Measurements from ENCODE around the gene DNAI7. TPM values are rescaled to one million over a fixed set of nuclear protein-coding genes. Genes with fewer than 3 reads are reported as not detected.

Gene DNAI7
- total and polyA plus RNA-seq, 2 of the 13 experiments (the other 11 are each of a cell fraction or from before 2014, with no cell fraction given) = 0.04 to 0.25 TPM

DNA sequence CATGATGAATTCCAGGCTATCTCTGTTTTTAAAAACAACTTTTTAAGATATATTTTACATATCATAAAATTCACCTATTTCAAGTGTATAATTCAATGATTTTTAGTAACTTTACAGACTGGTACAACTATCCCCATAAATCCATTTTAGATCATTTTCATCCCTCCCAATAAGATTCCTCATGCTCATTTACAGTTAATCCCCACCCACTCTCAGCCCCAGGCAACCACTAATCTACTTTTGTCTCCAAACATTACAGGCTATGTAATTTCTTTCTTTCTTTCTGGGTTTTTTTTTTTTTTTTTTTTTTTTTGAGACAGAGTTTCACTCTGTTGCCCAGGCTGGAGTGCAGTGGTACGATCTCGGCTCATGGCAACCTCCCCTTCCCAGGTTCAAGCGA, 81.3 kb downstream of the DNAI7 start (continued):
- TF ChIP-seq ZNF331 (CRISPR knock-in tag; IDR thresholded peaks at IDR 0.05) (no peak), ZNF546 (CRISPR knock-in tag; conservative IDR thresholded peaks at IDR 0.05) (no peak)

DNA sequence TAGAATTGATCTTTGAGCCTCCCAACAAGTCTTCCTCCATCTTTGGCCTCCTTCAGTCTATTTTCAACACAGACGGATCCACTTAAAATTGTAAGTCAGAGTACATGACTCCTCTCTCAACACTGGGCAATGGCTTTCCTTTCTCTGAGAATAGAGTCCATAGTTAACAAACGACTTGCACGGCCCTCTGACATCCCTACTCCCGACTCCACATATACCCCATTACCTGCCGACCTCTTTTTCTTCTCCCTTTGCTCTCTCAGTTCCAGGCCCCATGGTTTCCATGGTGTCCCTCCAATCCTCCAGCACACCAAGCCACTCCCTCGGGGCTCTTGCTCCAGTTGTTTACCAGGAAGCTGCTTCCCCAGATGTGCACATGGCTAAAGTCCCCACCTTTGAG, 84.7 kb downstream of the DNAI7 start:
- FAIRE-seq = no peak
- CTCF ChIA-PET (ENCODE audit: low intra/inter-chr PET ratio, low total read pairs) = no interaction called here

More for the DNA sequence above, 84.7 kb downstream of the DNAI7 start:
- Histone ChIP-seq H2AFZ (ENCODE audit: low read length) (no peak overlapping the region), H3K4me3 (replicated peaks in 1 of 3; ENCODE audit: insufficient read depth in 1 of 3, low read depth in 2 of 3, low read length in 3 of 3) (no peak overlapping the region), H3K27ac (ENCODE audit: extremely low read length, insufficient read depth, low read length) (no peak overlapping the region), H3K36me3 (replicated peaks in 1 of 2; ENCODE audit: control insufficient read depth in 1 of 2, insufficient read depth in 2 of 2, low read length in 2 of 2) (no peaks in the 10 kb centered on the region), H3K9me3 (ENCODE audit: low read length) (no peaks in the 10 kb centered on the region), H3K4me2 (ENCODE audit: low read depth, low read length) (no peak overlapping the region), H3K79me2 (ENCODE audit: insufficient read depth, low read length) (no peaks in the 10 kb centered on the region), H3K27me3 (ENCODE audit: control insufficient read depth in 1 of 2, insufficient read depth in 2 of 2, low read length in 2 of 2) (no peaks in the 10 kb centered on the region), H4K20me1 (ENCODE audit: insufficient read depth, low read length) (no peaks in the 10 kb centered on the region), H3K9ac (ENCODE audit: insufficient read depth, low read depth, low read length) (no peak overlapping the region), H3K4me1 (ENCODE audit: insufficient read depth, low read length) (no peaks in the 10 kb centered on the region)
- 49% methylated on average over 6 of the region's 6 CpGs for WGBS (ENCODE audit: low lambda C conversion rate)
- POLR2A ChIA-PET = no interaction called here
- TF ChIP-seq, protein P1, sequence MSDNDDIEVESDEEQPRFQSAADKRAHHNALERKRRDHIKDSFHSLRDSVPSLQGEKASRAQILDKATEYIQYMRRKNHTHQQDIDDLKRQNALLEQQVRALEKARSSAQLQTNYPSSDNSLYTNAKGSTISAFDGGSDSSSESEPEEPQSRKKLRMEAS (IDR thresholded peaks at IDR 0.05) = no peak
- TF ChIP-seq, protein P2, sequence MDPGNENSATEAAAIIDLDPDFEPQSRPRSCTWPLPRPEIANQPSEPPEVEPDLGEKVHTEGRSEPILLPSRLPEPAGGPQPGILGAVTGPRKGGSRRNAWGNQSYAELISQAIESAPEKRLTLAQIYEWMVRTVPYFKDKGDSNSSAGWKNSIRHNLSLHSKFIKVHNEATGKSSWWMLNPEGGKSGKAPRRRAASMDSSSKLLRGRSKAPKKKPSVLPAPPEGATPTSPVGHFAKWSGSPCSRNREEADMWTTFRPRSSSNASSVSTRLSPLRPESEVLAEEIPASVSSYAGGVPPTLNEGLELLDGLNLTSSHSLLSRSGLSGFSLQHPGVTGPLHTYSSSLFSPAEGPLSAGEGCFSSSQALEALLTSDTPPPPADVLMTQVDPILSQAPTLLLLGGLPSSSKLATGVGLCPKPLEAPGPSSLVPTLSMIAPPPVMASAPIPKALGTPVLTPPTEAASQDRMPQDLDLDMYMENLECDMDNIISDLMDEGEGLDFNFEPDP (CRISPR knock-in tag; conservative IDR thresholded peaks at IDR 0.05) = no peak
- TF ChIP-seq, protein P3, sequence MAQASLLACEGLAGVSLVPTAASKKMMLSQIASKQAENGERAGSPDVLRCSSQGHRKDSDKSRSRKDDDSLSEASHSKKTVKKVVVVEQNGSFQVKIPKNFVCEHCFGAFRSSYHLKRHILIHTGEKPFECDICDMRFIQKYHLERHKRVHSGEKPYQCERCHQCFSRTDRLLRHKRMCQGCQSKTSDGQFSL (CRISPR knock-in tag; IDR thresholded peaks at IDR 0.05) = no peak
- no peak for TF ChIP-seq ATF7 (IDR thresholded peaks at IDR 0.05)
- TF ChIP-seq ATF7 (CRISPR knock-in tag; IDR thresholded peaks at IDR 0.05) = no peak
- TF ChIP-seq ZNF205 (CRISPR knock-in tag; IDR thresholded peaks at IDR 0.05) = no peak
- no peak for TF ChIP-seq ZNF564 (CRISPR knock-in tag; IDR thresholded peaks at IDR 0.05)
- no peak for TF ChIP-seq GATA4 (IDR thresholded peaks at IDR 0.05; ENCODE audit: borderline replicate concordance, low read depth)
- TF ChIP-seq MZF1 (CRISPR knock-in tag; IDR thresholded peaks at IDR 0.05; ENCODE audit: borderline replicate concordance) = no peak
- no peak for TF ChIP-seq ZBTB7B (CRISPR knock-in tag; IDR thresholded peaks at IDR 0.05)
- TF ChIP-seq ZNF343 (CRISPR knock-in tag; IDR thresholded peaks at IDR 0.05) = no peak
- no peak for TF ChIP-seq THAP11 (CRISPR knock-in tag; IDR thresholded peaks at IDR 0.05)
- TF ChIP-seq, protein P4, sequence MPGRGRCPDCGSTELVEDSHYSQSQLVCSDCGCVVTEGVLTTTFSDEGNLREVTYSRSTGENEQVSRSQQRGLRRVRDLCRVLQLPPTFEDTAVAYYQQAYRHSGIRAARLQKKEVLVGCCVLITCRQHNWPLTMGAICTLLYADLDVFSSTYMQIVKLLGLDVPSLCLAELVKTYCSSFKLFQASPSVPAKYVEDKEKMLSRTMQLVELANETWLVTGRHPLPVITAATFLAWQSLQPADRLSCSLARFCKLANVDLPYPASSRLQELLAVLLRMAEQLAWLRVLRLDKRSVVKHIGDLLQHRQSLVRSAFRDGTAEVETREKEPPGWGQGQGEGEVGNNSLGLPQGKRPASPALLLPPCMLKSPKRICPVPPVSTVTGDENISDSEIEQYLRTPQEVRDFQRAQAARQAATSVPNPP (CRISPR knock-in tag; IDR thresholded peaks at IDR 0.05) = no peak
- no peak for TF ChIP-seq ZNF883 (CRISPR knock-in tag; IDR thresholded peaks at IDR 0.05; ENCODE audit: not compliant biosample characterization)
- TF ChIP-seq RBFOX2 (IDR thresholded peaks at IDR 0.05; ENCODE audit: low read depth, low read length) = no peak
- intact Hi-C loops (cut with micrococcal nuclease; ENCODE audit: unreplicated experiment) = no loop called here
- no TSS peak for BruUV-seq (replicated peaks)
- DNase-seq (ENCODE audit: low spot score) (no peak), ATAC-seq (no peak)
- in situ Hi-C loops (cut with HindIII; ENCODE audit: extremely low pct_ligation_motif_present, low pct_unique_long_range_greater_than_20kb) = no loop called here
